GM23338 (cell line): ENCODE measurements around the gene DNAJB8.

Experiments used
- CREB1 ChIP-seq: fragments of 250-450 bp; sonication (Bioruptor Pico); IDR thresholded peaks from 2 replicates; pipeline ENCODE4 v1.5.0; 2020; ENCODE audit warnings: low read depth, mild to moderate bottlenecking, moderate library complexity
- POLR2AphosphoS5 ChIP-seq: IDR thresholded peaks from 2 replicates; pipeline ENCODE4 v1.6.1; 2016; ENCODE audit warnings: antibody characterized with exemption, low read depth
- STAT1 ChIP-seq: IDR thresholded peaks from one replicate; pipeline ENCODE4 v1.6.1; 2016; ENCODE audit warnings: antibody characterized with exemption; ENCODE audit not compliant: unreplicated experiment
- TF ChIP-seq, protein P1 (sequence below), 2 experiments: fragments of 200-600 bp in 1 of 2; sonication (generic) in 1 of 2; conservative IDR thresholded peaks; 2 replicates each; pipeline versions ENCODE4 v1.5.1 to v1.6.1; 2016 to 2017; ENCODE audit warnings: antibody characterized with exemption in 2 of 2, low read depth in 2 of 2, mild to moderate bottlenecking in 2 of 2, moderate library complexity in 1 of 2

GRCh38 chr3:128492671-128493569, 26.2 kb upstream of the DNAJB8 start, which contains the start of gene GATA2:
- TF ChIP-seq, protein P1, sequence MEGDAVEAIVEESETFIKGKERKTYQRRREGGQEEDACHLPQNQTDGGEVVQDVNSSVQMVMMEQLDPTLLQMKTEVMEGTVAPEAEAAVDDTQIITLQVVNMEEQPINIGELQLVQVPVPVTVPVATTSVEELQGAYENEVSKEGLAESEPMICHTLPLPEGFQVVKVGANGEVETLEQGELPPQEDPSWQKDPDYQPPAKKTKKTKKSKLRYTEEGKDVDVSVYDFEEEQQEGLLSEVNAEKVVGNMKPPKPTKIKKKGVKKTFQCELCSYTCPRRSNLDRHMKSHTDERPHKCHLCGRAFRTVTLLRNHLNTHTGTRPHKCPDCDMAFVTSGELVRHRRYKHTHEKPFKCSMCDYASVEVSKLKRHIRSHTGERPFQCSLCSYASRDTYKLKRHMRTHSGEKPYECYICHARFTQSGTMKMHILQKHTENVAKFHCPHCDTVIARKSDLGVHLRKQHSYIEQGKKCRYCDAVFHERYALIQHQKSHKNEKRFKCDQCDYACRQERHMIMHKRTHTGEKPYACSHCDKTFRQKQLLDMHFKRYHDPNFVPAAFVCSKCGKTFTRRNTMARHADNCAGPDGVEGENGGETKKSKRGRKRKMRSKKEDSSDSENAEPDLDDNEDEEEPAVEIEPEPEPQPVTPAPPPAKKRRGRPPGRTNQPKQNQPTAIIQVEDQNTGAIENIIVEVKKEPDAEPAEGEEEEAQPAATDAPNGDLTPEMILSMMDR (conservative IDR thresholded peaks at IDR 0.05; ENCODE audit: low read depth in 2 of 2) = no peak; a peak in 2 of 4 replicates
- TF ChIP-seq STAT1 = no peak
- TF ChIP-seq CREB1 (CRISPR knock-in tag) = no peak
- no peak for TF ChIP-seq POLR2AphosphoS5
